ENCODE results near the gene WDR89.
A peak's percentile ranks its signal among the peaks of the same experiment; 100 is the strongest.
"Not testable (repeated sequence)": the region's sequence is repeated elsewhere in the genome, so short reads cannot be mapped to it uniquely, and the experiment has no call there.

WDR89 gene

DNA sequence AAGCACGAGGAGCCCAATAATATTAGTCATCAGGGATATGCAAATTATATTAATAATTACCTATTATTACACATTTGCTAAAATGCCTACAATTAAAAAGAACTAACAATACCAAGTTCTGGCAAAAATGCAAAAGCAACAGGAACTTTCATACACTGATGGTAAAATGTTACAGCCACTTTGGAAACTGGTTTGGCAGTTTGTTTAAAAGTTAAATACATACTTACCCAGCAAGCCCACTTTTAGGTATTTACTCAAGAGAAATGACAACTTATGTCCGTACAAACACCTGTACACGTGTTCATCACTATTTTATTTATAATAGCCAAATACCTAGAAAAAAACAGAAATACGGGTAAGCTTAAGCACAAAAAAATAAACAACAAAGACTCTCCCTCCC lies 17.0 kb downstream of the WDR89 start:
- Histone ChIP-seq H3K4me3 (replicated peaks; ENCODE audit: insufficient read depth, low read length) (no peak overlapping the region), H3K27me3 (ENCODE audit: insufficient read depth, poor library complexity, severe bottlenecking) (no peaks in the 10 kb centered on the region), H3K27ac (replicated peaks) (no peak overlapping the region)
- TF ChIP-seq POLR2AphosphoS5 (IDR thresholded peaks at IDR 0.05; ENCODE audit: low read depth) (no peak), SPI1 (IDR thresholded peaks at IDR 0.05; ENCODE audit: borderline replicate concordance, low read depth) (no peak), GABPA (IDR thresholded peaks at IDR 0.05; ENCODE audit: low read depth) (no peak)
- TF ChIP-seq, protein P1, sequence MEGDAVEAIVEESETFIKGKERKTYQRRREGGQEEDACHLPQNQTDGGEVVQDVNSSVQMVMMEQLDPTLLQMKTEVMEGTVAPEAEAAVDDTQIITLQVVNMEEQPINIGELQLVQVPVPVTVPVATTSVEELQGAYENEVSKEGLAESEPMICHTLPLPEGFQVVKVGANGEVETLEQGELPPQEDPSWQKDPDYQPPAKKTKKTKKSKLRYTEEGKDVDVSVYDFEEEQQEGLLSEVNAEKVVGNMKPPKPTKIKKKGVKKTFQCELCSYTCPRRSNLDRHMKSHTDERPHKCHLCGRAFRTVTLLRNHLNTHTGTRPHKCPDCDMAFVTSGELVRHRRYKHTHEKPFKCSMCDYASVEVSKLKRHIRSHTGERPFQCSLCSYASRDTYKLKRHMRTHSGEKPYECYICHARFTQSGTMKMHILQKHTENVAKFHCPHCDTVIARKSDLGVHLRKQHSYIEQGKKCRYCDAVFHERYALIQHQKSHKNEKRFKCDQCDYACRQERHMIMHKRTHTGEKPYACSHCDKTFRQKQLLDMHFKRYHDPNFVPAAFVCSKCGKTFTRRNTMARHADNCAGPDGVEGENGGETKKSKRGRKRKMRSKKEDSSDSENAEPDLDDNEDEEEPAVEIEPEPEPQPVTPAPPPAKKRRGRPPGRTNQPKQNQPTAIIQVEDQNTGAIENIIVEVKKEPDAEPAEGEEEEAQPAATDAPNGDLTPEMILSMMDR (IDR thresholded peaks at IDR 0.05; ENCODE audit: insufficient read depth, low read length) = no peak
- TF ChIP-seq, protein P2, sequence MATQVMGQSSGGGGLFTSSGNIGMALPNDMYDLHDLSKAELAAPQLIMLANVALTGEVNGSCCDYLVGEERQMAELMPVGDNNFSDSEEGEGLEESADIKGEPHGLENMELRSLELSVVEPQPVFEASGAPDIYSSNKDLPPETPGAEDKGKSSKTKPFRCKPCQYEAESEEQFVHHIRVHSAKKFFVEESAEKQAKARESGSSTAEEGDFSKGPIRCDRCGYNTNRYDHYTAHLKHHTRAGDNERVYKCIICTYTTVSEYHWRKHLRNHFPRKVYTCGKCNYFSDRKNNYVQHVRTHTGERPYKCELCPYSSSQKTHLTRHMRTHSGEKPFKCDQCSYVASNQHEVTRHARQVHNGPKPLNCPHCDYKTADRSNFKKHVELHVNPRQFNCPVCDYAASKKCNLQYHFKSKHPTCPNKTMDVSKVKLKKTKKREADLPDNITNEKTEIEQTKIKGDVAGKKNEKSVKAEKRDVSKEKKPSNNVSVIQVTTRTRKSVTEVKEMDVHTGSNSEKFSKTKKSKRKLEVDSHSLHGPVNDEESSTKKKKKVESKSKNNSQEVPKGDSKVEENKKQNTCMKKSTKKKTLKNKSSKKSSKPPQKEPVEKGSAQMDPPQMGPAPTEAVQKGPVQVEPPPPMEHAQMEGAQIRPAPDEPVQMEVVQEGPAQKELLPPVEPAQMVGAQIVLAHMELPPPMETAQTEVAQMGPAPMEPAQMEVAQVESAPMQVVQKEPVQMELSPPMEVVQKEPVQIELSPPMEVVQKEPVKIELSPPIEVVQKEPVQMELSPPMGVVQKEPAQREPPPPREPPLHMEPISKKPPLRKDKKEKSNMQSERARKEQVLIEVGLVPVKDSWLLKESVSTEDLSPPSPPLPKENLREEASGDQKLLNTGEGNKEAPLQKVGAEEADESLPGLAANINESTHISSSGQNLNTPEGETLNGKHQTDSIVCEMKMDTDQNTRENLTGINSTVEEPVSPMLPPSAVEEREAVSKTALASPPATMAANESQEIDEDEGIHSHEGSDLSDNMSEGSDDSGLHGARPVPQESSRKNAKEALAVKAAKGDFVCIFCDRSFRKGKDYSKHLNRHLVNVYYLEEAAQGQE (IDR thresholded peaks at IDR 0.05; ENCODE audit: insufficient replicate concordance, low read depth) = no peak
- DNase-seq (ENCODE audit: low read depth in 1 of 2, low spot score in 1 of 2) = no peak

DNA sequence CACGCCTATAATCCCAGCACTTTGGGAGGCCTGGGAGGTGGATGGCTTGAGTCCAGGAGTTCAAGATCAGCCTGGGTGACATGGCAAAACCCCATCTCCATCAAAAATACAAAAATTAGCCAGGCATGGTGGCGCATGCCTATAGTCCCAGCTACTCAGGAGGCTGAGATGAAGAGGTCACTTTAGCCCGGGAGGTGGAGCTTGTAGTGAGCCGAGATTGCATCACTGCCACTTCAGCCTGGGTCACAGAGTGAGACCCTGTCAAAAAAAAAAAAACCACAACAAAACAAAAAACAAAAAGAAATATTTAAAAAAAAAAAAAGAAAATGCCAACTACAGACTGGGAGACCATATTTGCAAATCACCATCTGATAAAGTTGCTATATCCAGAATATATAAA lies 17.5 kb downstream of the WDR89 start:
- no peak for DNase-seq (ENCODE audit: low read depth in 1 of 2, low spot score in 1 of 2)
- H3K27ac ChIP-seq (replicated peaks) = no peak overlapping the region
- H3K4me3 ChIP-seq (replicated peaks; ENCODE audit: insufficient read depth, low read length) = no peak overlapping the region
- H3K27me3 ChIP-seq (ENCODE audit: insufficient read depth, poor library complexity, severe bottlenecking) = no peaks in the 10 kb centered on the region
- no peak for TF ChIP-seq SPI1 (IDR thresholded peaks at IDR 0.05; ENCODE audit: borderline replicate concordance, low read depth)
- TF ChIP-seq, protein P1 (IDR thresholded peaks at IDR 0.05; ENCODE audit: insufficient read depth, low read length) = no peak
- TF ChIP-seq, protein P2 (IDR thresholded peaks at IDR 0.05; ENCODE audit: insufficient replicate concordance, low read depth) = no peak
- TF ChIP-seq GABPA (IDR thresholded peaks at IDR 0.05; ENCODE audit: low read depth) = no peak
- TF ChIP-seq POLR2AphosphoS5 (IDR thresholded peaks at IDR 0.05; ENCODE audit: low read depth) = no peak

DNA sequence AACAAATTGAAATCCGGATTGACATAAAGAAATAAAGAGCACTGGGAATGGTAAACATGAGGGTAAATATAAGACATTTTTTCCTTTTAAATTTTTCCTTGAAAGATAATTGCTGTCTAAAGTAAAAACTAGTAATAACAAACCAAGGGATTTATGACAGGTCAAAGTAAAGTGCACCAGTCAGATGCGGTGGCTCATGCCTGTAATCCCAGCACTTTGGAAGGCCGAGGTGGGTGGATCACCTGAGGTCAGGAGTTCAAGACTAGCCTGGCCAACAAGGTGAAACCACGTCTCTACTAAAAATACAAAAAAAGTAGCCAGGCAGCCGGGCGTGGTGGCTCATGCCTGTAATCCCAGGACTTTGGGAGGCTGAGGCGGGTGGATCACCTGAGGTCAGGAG lies 19.7 kb downstream of the WDR89 start:
- H3K27me3 ChIP-seq (ENCODE audit: insufficient read depth, poor library complexity, severe bottlenecking); DNase-seq (ENCODE audit: low read depth in 1 of 2, low spot score in 1 of 2); H3K4me3 ChIP-seq (replicated peaks; ENCODE audit: insufficient read depth, low read length); H3K27ac ChIP-seq (replicated peaks): not testable (repeated sequence)

DNA sequence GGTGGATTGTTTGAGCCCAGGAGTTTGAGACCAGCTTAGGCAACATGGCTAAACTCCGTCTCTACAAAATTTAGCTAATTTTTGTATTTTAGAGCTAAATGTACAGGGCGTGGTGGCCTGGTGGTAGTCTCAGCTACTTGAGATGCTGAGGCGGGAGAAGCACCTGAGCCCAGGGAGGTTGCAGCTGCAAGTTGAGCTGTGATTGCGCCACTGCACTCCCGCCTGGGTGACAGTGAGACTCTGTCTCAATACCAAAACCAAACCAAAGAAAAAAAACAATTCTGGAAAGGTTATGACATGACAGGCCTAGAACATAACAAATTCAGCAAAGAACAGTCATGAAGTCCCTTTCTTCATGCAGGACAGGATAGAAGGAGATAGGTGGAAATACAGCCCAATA lies 25.7 kb downstream of the WDR89 start:
- H3K4me3 ChIP-seq (replicated peaks; ENCODE audit: insufficient read depth, low read length) = no peak overlapping the region
- TF ChIP-seq, protein P2 (IDR thresholded peaks at IDR 0.05; ENCODE audit: insufficient replicate concordance, low read depth) = no peak
- TF ChIP-seq, protein P1 (IDR thresholded peaks at IDR 0.05; ENCODE audit: insufficient read depth, low read length) = no peak
- TF ChIP-seq POLR2AphosphoS5 (IDR thresholded peaks at IDR 0.05; ENCODE audit: low read depth) = no peak
- no peak for TF ChIP-seq SPI1 (IDR thresholded peaks at IDR 0.05; ENCODE audit: borderline replicate concordance, low read depth)
- no peak for TF ChIP-seq GABPA (IDR thresholded peaks at IDR 0.05; ENCODE audit: low read depth)
- no peaks in the 10 kb centered on the region for H3K27me3 ChIP-seq (ENCODE audit: insufficient read depth, poor library complexity, severe bottlenecking)
- DNase-seq (ENCODE audit: low read depth in 1 of 2, low spot score in 1 of 2) = peak; percentile 26 to 77
- peak overlapping the region; percentile 48 for H3K27ac ChIP-seq (replicated peaks)
